Sigmoid colon (tissue), 7 donors: ENCODE measurements around the gene BPIFB4. TPM values are rescaled to one million over a fixed set of nuclear protein-coding genes. Genes with fewer than 3 reads are reported as not detected.
"Not testable (repeated sequence)": the region's sequence is repeated elsewhere in the genome, so short reads cannot be mapped to it uniquely, and the experiment has no call there.

Experiments
- DNase-seq: peaks from one replicate; pipeline ENCODE4 v3.0.0-alpha.2; 2019
- H3K27ac ChIP-seq, 4 donors: fragments of 200-600 bp; sonication (generic); one replicate each; pipeline ENCODE4 v1.5.1; 2016 to 2019; ENCODE audit warnings: mild to moderate bottlenecking in 1 of 4
- H3K27me3 ChIP-seq, 3 donors: fragments of 200-600 bp; sonication (generic); one replicate each; pipeline ENCODE4 v1.5.1; 2019; ENCODE audit warnings: mild to moderate bottlenecking in 1 of 3
- H3K36me3 ChIP-seq, 4 donors: fragments of 200-600 bp; sonication (generic); one replicate each; pipeline ENCODE4 v1.5.1; 2016 to 2019
- H3K4me1 ChIP-seq, 4 donors: fragments of 200-600 bp; sonication (generic); one replicate each; pipeline ENCODE4 v1.5.1; 2017 to 2019
- H3K4me3 ChIP-seq, 4 donors: fragments of 200-600 bp; sonication (generic); one replicate each; pipeline ENCODE4 v1.5.1; 2017 to 2019; ENCODE audit warnings: mild to moderate bottlenecking in 2 of 4, moderate library complexity in 1 of 4
- H3K9me3 ChIP-seq, 4 donors: fragments of 200-600 bp in 3 of 4; sonication (generic) in 3 of 4; one replicate each; pipeline versions ENCODE4 v1.5.1 to v1.6.1; 2013 to 2019
- EP300 ChIP-seq, 4 donors: sonication (generic); formaldehyde crosslinking; IDR thresholded peaks; one replicate each; pipeline ENCODE4 v1.6.1; 2017; ENCODE audit warnings: antibody characterized with exemption in 4 of 4
- POLR2A ChIP-seq, 2 donors: fragments of 450-650 bp; IDR thresholded peaks; one replicate each; pipeline ENCODE4 v1.6.1; 2016; ENCODE audit warnings: antibody characterized with exemption in 2 of 2, mild to moderate bottlenecking in 2 of 2, moderate library complexity in 2 of 2
- POLR2AphosphoS5 ChIP-seq, 4 donors: sonication (generic); formaldehyde crosslinking; IDR thresholded peaks; one replicate each; pipeline ENCODE4 v1.6.1; 2017; ENCODE audit warnings: antibody characterized with exemption in 4 of 4
- WGBS, 2 donors: extraction: QIAGEN DNeasy Blood & Tissue Kit; methylation state at CpG; one replicate each; pipeline ENCODE4 v1.1.7; 2013; 5-methylcytosine and 5-hydroxymethylcytosine counted together
- intact Hi-C: fragments of 100-400 bp; cut with DNase I; formaldehyde crosslinking; loops from one replicate; pipeline ENCODE4 v1.15.1; 2023
- polyA plus RNA-seq, 3 donors: library from polyadenylated mRNA; stranded (reverse); fragments of 200-250 nt; gene quantifications; one replicate each; pipeline ENCODE4 v1.2.3, GENCODE V29; 2013
- total RNA-seq, 4 donors: library from RNA; depleted of rRNA; stranded (reverse); fragments of >200 nt; gene quantifications; one replicate each; pipeline ENCODE4 v1.1.0, GENCODE V29; 2016
- TF ChIP-seq, protein P1 (sequence below), 4 experiments: fragments of 450-650 bp in 3 of 4; fragments of 200-600 bp in 1 of 4; IDR thresholded peaks; one replicate each; pipeline ENCODE4 v1.5.1; 2016 to 2019; ENCODE audit warnings: antibody characterized with exemption in 4 of 4, mild to moderate bottlenecking in 3 of 4, moderate library complexity in 2 of 4
- donor health status: healthy with polysubstance abuse.
- donor health status: Bipolar disorder and iron deficiency.
- donor health status: healthy.

BPIFB4 gene
- total and polyA plus RNA-seq, 7 donors = not detected

DNA sequence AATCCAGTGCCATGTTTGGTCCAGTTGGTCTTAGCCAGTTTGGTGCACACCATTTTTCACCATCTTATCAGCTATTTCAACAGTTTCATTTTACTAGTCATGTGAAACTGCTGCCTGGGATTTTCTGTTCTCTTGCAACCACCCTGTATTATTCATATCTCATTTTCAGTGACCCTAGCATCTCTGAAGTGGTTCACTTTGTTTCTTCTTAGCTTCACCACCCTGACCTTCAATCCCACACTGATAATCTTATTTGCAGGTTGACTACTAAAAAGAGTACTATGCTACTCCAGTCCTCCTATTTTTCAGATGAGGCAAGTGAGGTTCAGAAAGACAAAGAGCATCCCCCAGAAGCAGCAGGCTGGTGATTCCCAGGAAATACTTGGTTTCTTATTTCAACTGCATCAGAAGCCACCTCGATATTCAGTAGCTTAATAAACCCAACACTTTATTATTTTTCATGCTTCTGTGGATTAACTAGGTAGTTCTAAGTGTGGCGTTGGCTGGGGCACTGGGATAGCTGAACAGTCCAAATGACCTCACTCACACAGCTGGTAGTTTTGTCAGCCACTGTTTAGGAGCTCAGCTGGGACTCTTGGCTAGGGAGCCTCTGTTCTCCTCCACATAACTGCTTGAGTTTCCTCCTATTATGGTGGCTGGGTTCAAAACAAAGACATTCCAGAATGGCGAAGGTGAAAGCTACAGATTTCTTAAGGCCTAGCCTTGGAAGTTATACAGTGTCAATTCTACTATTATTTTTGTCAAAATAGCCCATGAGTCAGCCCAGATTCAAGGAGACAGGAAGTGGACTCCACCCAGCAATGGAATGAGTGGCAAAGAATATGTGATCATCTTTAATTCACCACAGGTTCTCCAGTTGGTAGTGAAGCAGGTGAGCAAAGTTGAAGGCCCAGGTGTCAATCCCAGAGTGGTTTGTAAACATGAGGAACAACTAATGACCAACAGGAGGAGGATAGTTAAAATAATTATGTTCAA is 40.6 kb downstream of the BPIFB4 start:
- TF ChIP-seq, protein P1, sequence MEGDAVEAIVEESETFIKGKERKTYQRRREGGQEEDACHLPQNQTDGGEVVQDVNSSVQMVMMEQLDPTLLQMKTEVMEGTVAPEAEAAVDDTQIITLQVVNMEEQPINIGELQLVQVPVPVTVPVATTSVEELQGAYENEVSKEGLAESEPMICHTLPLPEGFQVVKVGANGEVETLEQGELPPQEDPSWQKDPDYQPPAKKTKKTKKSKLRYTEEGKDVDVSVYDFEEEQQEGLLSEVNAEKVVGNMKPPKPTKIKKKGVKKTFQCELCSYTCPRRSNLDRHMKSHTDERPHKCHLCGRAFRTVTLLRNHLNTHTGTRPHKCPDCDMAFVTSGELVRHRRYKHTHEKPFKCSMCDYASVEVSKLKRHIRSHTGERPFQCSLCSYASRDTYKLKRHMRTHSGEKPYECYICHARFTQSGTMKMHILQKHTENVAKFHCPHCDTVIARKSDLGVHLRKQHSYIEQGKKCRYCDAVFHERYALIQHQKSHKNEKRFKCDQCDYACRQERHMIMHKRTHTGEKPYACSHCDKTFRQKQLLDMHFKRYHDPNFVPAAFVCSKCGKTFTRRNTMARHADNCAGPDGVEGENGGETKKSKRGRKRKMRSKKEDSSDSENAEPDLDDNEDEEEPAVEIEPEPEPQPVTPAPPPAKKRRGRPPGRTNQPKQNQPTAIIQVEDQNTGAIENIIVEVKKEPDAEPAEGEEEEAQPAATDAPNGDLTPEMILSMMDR (IDR thresholded peaks at IDR 0.05) = no peak
- TF ChIP-seq POLR2A (IDR thresholded peaks at IDR 0.05) (no peak), EP300 (IDR thresholded peaks at IDR 0.05) (no peak), POLR2AphosphoS5 (IDR thresholded peaks at IDR 0.05) (no peak)
- no peak for DNase-seq
- 77 to 81% methylated on average over 3 of the region's 3 CpGs for WGBS, 2 donors

DNA sequence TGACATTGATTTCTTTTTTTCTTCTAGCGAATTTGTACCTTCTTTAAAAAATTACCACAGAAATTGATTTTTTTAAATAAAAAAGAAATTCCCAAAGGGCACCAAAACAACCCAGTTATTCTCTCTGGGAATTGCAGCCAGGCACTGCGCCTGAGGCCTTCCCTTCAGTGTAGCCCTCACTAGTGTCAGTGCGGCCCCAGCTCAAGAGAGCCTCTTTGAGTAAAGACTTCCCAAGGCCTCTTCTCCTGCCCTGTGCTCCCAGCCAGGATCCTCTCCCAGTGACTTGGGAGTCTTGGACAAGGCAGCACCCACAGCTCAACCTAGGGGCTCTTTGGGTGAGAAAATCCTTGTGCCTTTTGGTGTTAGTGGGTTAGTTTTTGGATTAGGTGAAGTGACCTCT is 41.5 kb downstream of the BPIFB4 start:
- Histone ChIP-seq H3K4me1 (no peaks in the 10 kb centered on the region), H3K27me3 (no peaks in the 10 kb centered on the region), H3K36me3 (no peaks in the 10 kb centered on the region), H3K9me3 (peaks cover 0 to 6% (median 0%) of the 10 kb centered on the region in 4 donors), H3K4me3 (no peak overlapping the region), H3K27ac (no peak overlapping the region)
- DNase-seq = no peak
- 91 to 95% methylated on average over 3 of the region's 3 CpGs for WGBS, 2 donors
- intact Hi-C loops = no loop called here
- TF ChIP-seq POLR2AphosphoS5 (IDR thresholded peaks at IDR 0.05) (no peak), EP300 (IDR thresholded peaks at IDR 0.05) (no peak), POLR2A (IDR thresholded peaks at IDR 0.05) (no peak)
- TF ChIP-seq, protein P1 (IDR thresholded peaks at IDR 0.05) = no peak

More for the DNA sequence above, 40.6 kb downstream of the BPIFB4 start:
- Histone ChIP-seq H3K27ac (no peak overlapping the region), H3K36me3 (no peaks in the 10 kb centered on the region), H3K4me3 (no peak overlapping the region), H3K9me3 (peaks cover 0 to 6% (median 0%) of the 10 kb centered on the region in 4 donors), H3K27me3 (no peaks in the 10 kb centered on the region), H3K4me1 (no peaks in the 10 kb centered on the region)
- intact Hi-C loops = no loop called here

DNA sequence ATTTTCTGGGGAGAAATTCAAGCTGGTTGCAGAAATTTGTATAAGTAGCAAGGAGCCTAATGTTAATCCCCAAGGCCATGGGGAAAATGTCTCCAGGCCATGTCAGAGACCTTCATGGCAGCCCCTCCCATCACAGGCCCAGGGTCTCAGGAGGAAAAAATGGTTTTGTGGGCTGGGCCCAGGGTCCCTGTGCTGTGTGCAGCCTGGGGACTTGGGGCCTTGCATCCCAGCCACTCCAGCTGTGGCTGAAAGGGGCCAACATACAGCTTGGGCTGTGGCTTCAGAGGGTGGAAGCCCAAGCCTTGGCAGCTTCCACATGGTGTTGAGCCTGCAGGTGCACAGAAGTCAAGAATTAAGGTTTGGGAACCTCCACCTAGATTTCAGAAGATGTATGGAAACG is 42.9 kb downstream of the BPIFB4 start:
- DNase-seq, H3K27me3 ChIP-seq, H3K36me3 ChIP-seq, H3K27ac ChIP-seq, intact Hi-C loops, H3K4me3 ChIP-seq, H3K9me3 ChIP-seq, H3K4me1 ChIP-seq: not testable (repeated sequence)
- 12 to 47% methylated on average over 1 of the region's 1 CpG for WGBS, 2 donors

DNA sequence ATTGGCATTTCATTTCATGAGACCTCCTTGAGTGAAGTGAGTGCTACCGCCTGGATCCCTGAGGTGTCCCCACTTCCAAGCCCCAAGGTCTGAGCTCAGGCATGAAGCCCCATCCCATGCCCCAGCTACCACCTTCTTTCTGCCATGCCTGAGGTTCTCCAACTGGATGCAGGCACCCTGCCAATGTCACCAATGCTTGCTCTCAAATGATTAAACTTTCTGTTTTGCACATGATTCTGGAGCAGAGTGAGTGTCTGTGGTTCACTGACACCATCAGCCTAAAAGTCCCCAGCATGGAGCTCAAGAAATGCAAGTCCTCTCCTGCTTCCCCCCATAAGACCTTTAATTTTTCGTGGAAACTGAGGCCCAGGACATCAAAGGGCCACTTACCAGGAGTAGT is 44.8 kb downstream of the BPIFB4 start:
- H3K4me1 ChIP-seq = no peaks in the 10 kb centered on the region
- H3K27me3 ChIP-seq = no peaks in the 10 kb centered on the region
- TF ChIP-seq POLR2A (IDR thresholded peaks at IDR 0.05) (no peak), EP300 (IDR thresholded peaks at IDR 0.05) (no peak), POLR2AphosphoS5 (IDR thresholded peaks at IDR 0.05) (no peak)
- TF ChIP-seq, protein P1 (IDR thresholded peaks at IDR 0.05) = no peak
- intact Hi-C loops = no loop called here
- H3K9me3 ChIP-seq = peaks cover 0 to 6% (median 0%) of the 10 kb centered on the region in 4 donors
- no peak for DNase-seq
- WGBS, 2 donors = 43 to 61% methylated on average over 2 of the region's 2 CpGs
- no peak overlapping the region for H3K27ac ChIP-seq
- no peaks in the 10 kb centered on the region for H3K36me3 ChIP-seq
- H3K4me3 ChIP-seq = no peak overlapping the region

DNA sequence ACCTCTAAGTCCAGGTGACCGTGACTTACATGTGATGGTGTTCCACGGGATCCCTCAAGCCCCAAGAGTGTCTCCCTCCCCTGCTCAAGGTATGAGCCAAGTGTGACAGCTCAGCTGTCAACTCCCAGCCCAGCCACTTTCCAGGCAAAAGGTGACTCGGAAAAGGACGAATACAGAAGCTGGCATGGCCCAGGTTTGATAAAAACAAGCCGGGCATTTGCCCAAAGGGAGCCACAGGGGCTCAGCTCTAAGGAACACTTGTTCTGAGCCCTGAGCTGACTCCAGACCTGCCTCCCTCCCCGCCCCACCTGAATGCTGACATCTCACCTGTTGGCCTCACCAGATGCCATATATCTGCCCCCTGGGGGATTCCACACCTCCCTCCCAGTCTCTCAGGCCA is 45.6 kb downstream of the BPIFB4 start:
- intact Hi-C loops = no loop called here
- no peak overlapping the region for H3K4me3 ChIP-seq
- WGBS, 2 donors = 78 to 86% methylated on average over 6 of the region's 6 CpGs
- no peak overlapping the region for H3K27ac ChIP-seq
- TF ChIP-seq POLR2A (IDR thresholded peaks at IDR 0.05) (no peak), POLR2AphosphoS5 (IDR thresholded peaks at IDR 0.05) (no peak), EP300 (IDR thresholded peaks at IDR 0.05) (no peak)
- TF ChIP-seq, protein P1 (IDR thresholded peaks at IDR 0.05) = no peak
- H3K9me3 ChIP-seq = peaks cover 0 to 4% (median 0%) of the 10 kb centered on the region in 4 donors
- no peak for DNase-seq
- H3K27me3 ChIP-seq = peaks cover 0 to 2% (median 0%) of the 10 kb centered on the region in 3 donors
- no peaks in the 10 kb centered on the region for H3K4me1 ChIP-seq
- H3K36me3 ChIP-seq = no peaks in the 10 kb centered on the region
